ENCODE measurements around the gene PAPOLB.

- TF ChIP-seq TAF1 (IDR thresholded peaks at IDR 0.05; ENCODE audit: low read depth) (no peak), CTCF (IDR thresholded peaks at IDR 0.05; ENCODE audit: poor library complexity, severe bottlenecking) (no peak), REST (IDR thresholded peaks at IDR 0.05; ENCODE audit: borderline replicate concordance) (no peak), POLR2AphosphoS5 (IDR thresholded peaks at IDR 0.05) (no peak)
Observed at GRCh38 chr7:4879396-4880081, 17.7 kb upstream of the PAPOLB start.

Data from neural cell (in vitro differentiated cells).